H1 (cell line): ENCODE results near the gene SHANK2. TPM values are rescaled to one million over a fixed set of nuclear protein-coding genes. Genes with fewer than 3 reads are reported as not detected.

ENCODE experiments used
- CTCF ChIA-PET: fragments of 300-600 bp; sonication (Branson Sonifier 250); formaldehyde crosslinking; loops from one replicate; lab custom pipeline; 2021; ENCODE audit not compliant: partially characterized antibody; lab: Charles Lee
- POLR2A ChIA-PET: fragments of 300-600 bp; sonication (Branson Sonifier 250); formaldehyde crosslinking; loops from one replicate; lab custom pipeline; 2021; ENCODE audit warnings: inconsistent platforms; ENCODE audit not compliant: partially characterized antibody; lab: Charles Lee
- DNase-seq, 2 experiments: peaks; one replicate each; pipeline versions ENCODE4 v3.0.0 to v3.0.0-alpha.2; 2010 to 2022; ENCODE audit warnings: low spot score in 2 of 2, low read depth in 1 of 2, mixed read lengths in 1 of 2
- FAIRE-seq: peaks from 2 replicates; lab custom pipeline; 2011; peaks lifted over from hg19 to GRCh38; lab: Jason Lieb, UNC
- H2AFZ ChIP-seq: 2 replicates; pipeline ENCODE4 v1.8.1; 2012; ENCODE audit warnings: low read length, inconsistent platforms
- H2AK5ac ChIP-seq: 2 replicates; pipeline ENCODE4 v1.6.1; 2013; ENCODE audit warnings: low read depth, low read length
- H2BK120ac ChIP-seq: replicated peaks from 2 replicates; pipeline ENCODE3; 2013; ENCODE audit warnings: low read depth, low read length, inconsistent platforms
- H2BK12ac ChIP-seq: 2 replicates; pipeline ENCODE4 v1.6.1; 2013; ENCODE audit warnings: low read depth, low read length
- H2BK15ac ChIP-seq: 2 replicates; pipeline ENCODE4 v1.6.1; 2013; ENCODE audit warnings: low read length
- H2BK20ac ChIP-seq: 2 replicates; pipeline ENCODE4 v1.6.1; 2013; ENCODE audit warnings: low read length
- H2BK5ac ChIP-seq: 2 replicates; pipeline ENCODE4 v1.6.1; 2013; ENCODE audit warnings: low read depth, low read length
- H3K14ac ChIP-seq: 2 replicates; pipeline ENCODE4 v1.6.1; 2013; ENCODE audit warnings: inconsistent platforms; ENCODE audit not compliant: insufficient read length
- H3K18ac ChIP-seq: 2 replicates; pipeline ENCODE4 v1.6.1; 2013; ENCODE audit warnings: low read length; ENCODE audit errors: extremely low read depth
- H3K23ac ChIP-seq: 2 replicates; pipeline ENCODE4 v1.6.1; 2013; ENCODE audit warnings: inconsistent platforms; ENCODE audit not compliant: insufficient read length
- H3K23me2 ChIP-seq: 2 replicates; pipeline ENCODE4 v1.6.1; 2013; ENCODE audit warnings: low read depth, low read length
- H3K27ac ChIP-seq: 2 replicates; pipeline ENCODE4 v1.6.1; 2011; ENCODE audit warnings: low read depth, low read length, inconsistent platforms
- H3K27me3 ChIP-seq, 4 experiments: replicated peaks in 1 of 4; 1 replicate in 1 of 4; 2 replicates in 3 of 4; pipeline versions ENCODE4 v1.6.1 to v1.8.1; 2011 to 2013; ENCODE audit warnings: low read length in 3 of 4, mild to moderate bottlenecking in 3 of 4, inconsistent platforms in 2 of 4, mixed read lengths in 2 of 4, moderate library complexity in 1 of 4; ENCODE audit not compliant: control insufficient read depth in 3 of 4, insufficient read depth in 3 of 4; ENCODE audit errors: extremely low read depth in 1 of 4
- H3K36me3 ChIP-seq, 4 experiments: 2 replicates each; pipeline versions ENCODE4 v1.6.1 to v1.8.1; 2011 to 2013; ENCODE audit warnings: mild to moderate bottlenecking in 4 of 4, low read length in 3 of 4, moderate library complexity in 2 of 4, control low read depth in 1 of 4, inconsistent platforms in 1 of 4; ENCODE audit not compliant: insufficient read depth in 4 of 4, control insufficient read depth in 2 of 4
- H3K4ac ChIP-seq: replicated peaks from 2 replicates; pipeline ENCODE3; 2013; ENCODE audit warnings: low read length, low read depth, mixed read lengths, inconsistent platforms; ENCODE audit not compliant: insufficient read length
- H3K4me1 ChIP-seq, 4 experiments: replicated peaks in 1 of 4; 1 replicate in 1 of 4; 2 replicates in 3 of 4; pipeline versions ENCODE4 v1.6.1 to v1.8.1; 2011 to 2013; ENCODE audit warnings: low read length in 3 of 4, inconsistent platforms in 2 of 4, mixed read lengths in 1 of 4; ENCODE audit not compliant: insufficient read depth in 4 of 4, control insufficient read depth in 3 of 4
- H3K4me2 ChIP-seq, 2 experiments: 2 replicates each; pipeline versions ENCODE4 v1.6.1 to v1.8.1; 2011 to 2013; ENCODE audit warnings: low read depth in 2 of 2, low read length in 2 of 2, control low read depth in 1 of 2, inconsistent platforms in 1 of 2, mild to moderate bottlenecking in 1 of 2; ENCODE audit not compliant: insufficient read depth in 1 of 2
- H3K4me3 ChIP-seq, 4 experiments: fragments of 200-600, 300-600 bp in 1 of 4; sonication (generic), shearing (Covaris generic), sonication (Bioruptor Twin) in 1 of 4; 2 replicates each; pipeline versions ENCODE4 v1.5.1 to v1.8.1; 2011 to 2016; ENCODE audit warnings: low read length in 4 of 4, low read depth in 3 of 4, control low read depth in 2 of 4, inconsistent platforms in 2 of 4, mild to moderate bottlenecking in 2 of 4, mixed read lengths in 1 of 4, moderate library complexity in 1 of 4; ENCODE audit not compliant: insufficient read depth in 2 of 4; ENCODE audit errors: extremely low read depth in 1 of 4
- H3K56ac ChIP-seq: replicated peaks from 2 replicates; pipeline ENCODE3; 2013; ENCODE audit warnings: low read depth, mild to moderate bottlenecking, mixed read lengths, low read length, inconsistent platforms; ENCODE audit not compliant: insufficient read length
- H3K79me1 ChIP-seq: 2 replicates; pipeline ENCODE4 v1.6.1; 2013; ENCODE audit warnings: low read depth, low read length, control low read depth
- H3K79me2 ChIP-seq, 2 experiments: 2 replicates each; pipeline versions ENCODE4 v1.6.1 to v1.8.1; 2012 to 2013; ENCODE audit warnings: low read length in 2 of 2, mild to moderate bottlenecking in 2 of 2, inconsistent platforms in 1 of 2; ENCODE audit not compliant: insufficient read depth in 2 of 2, control insufficient read depth in 1 of 2
- H3K9ac ChIP-seq, 4 experiments: replicated peaks in 1 of 4; 1 replicate in 1 of 4; 2 replicates in 3 of 4; pipeline versions ENCODE4 v1.6.1 to v1.8.1; 2011 to 2013; ENCODE audit warnings: low read depth in 3 of 4, low read length in 3 of 4, control low read depth in 2 of 4, mild to moderate bottlenecking in 2 of 4, moderate library complexity in 2 of 4, inconsistent platforms in 1 of 4; ENCODE audit errors: extremely low read depth in 1 of 4
- H3K9me3 ChIP-seq, 2 experiments: 2 replicates each; pipeline versions ENCODE4 v1.6.1 to v1.8.1; 2012 to 2013; ENCODE audit warnings: mild to moderate bottlenecking in 2 of 2, moderate library complexity in 2 of 2, control low read depth in 1 of 2, inconsistent platforms in 1 of 2, low read depth in 1 of 2, low read length in 1 of 2, mixed read lengths in 1 of 2; ENCODE audit not compliant: insufficient read depth in 2 of 2
- H4K20me1 ChIP-seq, 2 experiments: replicated peaks in 1 of 2; 2 replicates each; pipeline versions ENCODE3 to v1.8.1; 2011 to 2013; ENCODE audit warnings: inconsistent platforms in 2 of 2, low read length in 2 of 2, mild to moderate bottlenecking in 1 of 2; ENCODE audit not compliant: insufficient read depth in 2 of 2, control insufficient read depth in 1 of 2
- H4K5ac ChIP-seq: 2 replicates; pipeline ENCODE4 v1.6.1; 2013; ENCODE audit warnings: low read length, low read depth, mixed read lengths, inconsistent platforms; ENCODE audit not compliant: insufficient read length
- H4K8ac ChIP-seq: 2 replicates; pipeline ENCODE4 v1.8.0; 2013; ENCODE audit warnings: mild to moderate bottlenecking, moderate library complexity, low read length, inconsistent platforms; ENCODE audit not compliant: insufficient read depth; ENCODE audit errors: extremely low read depth
- H4K91ac ChIP-seq: replicated peaks from 2 replicates; pipeline ENCODE3; 2013; ENCODE audit warnings: low read length, mixed read lengths, inconsistent platforms; ENCODE audit not compliant: insufficient read length
- CHD2 ChIP-seq: IDR thresholded peaks from 2 replicates; pipeline ENCODE4 v1.6.1; 2012; ENCODE audit warnings: low read length, improper control_type of control experiment
- CTCF ChIP-seq, 3 experiments: IDR thresholded peaks; 1 replicate in 2 of 3; 2 replicates in 1 of 3; pipeline versions ENCODE4 v1.5.1 to v1.6.1; 2011; ENCODE audit warnings: low read length in 3 of 3, mild to moderate bottlenecking in 3 of 3, inconsistent platforms in 2 of 3, low read depth in 1 of 3, moderate library complexity in 1 of 3; ENCODE audit not compliant: insufficient read depth in 1 of 3; ENCODE audit errors: control extremely low read depth in 1 of 3
- E2F6 ChIP-seq: IDR thresholded peaks from 2 replicates; pipeline ENCODE4 v1.6.1; 2012; ENCODE audit warnings: inconsistent platforms
- FOSL1 ChIP-seq: IDR thresholded peaks from 2 replicates; pipeline ENCODE4 v1.6.1; 2011; ENCODE audit warnings: mild to moderate bottlenecking, low read depth, low read length, moderate library complexity; ENCODE audit not compliant: insufficient read depth
- POLR2A ChIP-seq, 2 experiments: IDR thresholded peaks; 1 replicate in 1 of 2; 2 replicates in 1 of 2; pipeline ENCODE4 v1.6.1; 2011; ENCODE audit warnings: low read depth in 2 of 2, low read length in 2 of 2, mild to moderate bottlenecking in 2 of 2; ENCODE audit errors: control extremely low read depth in 1 of 2
- RXRA ChIP-seq: IDR thresholded peaks from 2 replicates; pipeline ENCODE4 v1.6.1; 2011; ENCODE audit warnings: low read depth, mild to moderate bottlenecking, low read length, moderate library complexity; ENCODE audit not compliant: insufficient read depth
- SIN3A ChIP-seq, 2 experiments: IDR thresholded peaks in 1 of 2; conservative IDR thresholded peaks in 1 of 2; 2 replicates each; pipeline ENCODE4 v1.6.1; 2011 to 2012; ENCODE audit warnings: low read length in 2 of 2, improper control_type of control experiment in 1 of 2, low read depth in 1 of 2, mild to moderate bottlenecking in 1 of 2
- SIRT6 ChIP-seq: IDR thresholded peaks from one replicate; pipeline ENCODE4 v1.7.1; 2012; ENCODE audit warnings: low read length, inconsistent platforms
- SP1 ChIP-seq: IDR thresholded peaks from 2 replicates; pipeline ENCODE4 v1.6.1; 2011; ENCODE audit warnings: low read depth, low read length
- TAF7 ChIP-seq: optimal IDR thresholded peaks from 2 replicates; pipeline ENCODE3; 2011; ENCODE audit warnings: low read depth, mild to moderate bottlenecking, inconsistent platforms, low read length, moderate library complexity, borderline replicate concordance
- WGBS, 2 experiments: shearing (Covaris generic) in 1 of 2; methylation state at CpG; one replicate each; pipeline versions ENCODE4 v1.1.6 to v1.1.7; 2013 to 2015; ENCODE audit warnings: low lambda C conversion rate in 2 of 2, mixed read lengths in 2 of 2, inconsistent platforms in 1 of 2, low coverage in 1 of 2, missing lambda C conversion rate in 1 of 2; ENCODE audit not compliant: insufficient replicate concordance in 2 of 2, insufficient coverage in 1 of 2, insufficient read length in 1 of 2; ENCODE audit errors: extremely low coverage in 1 of 2, missing lambda C conversion rate in 1 of 2; 5-methylcytosine and 5-hydroxymethylcytosine counted together
- polyA plus RNA-seq, 7 experiments: library from polyadenylated mRNA; depleted of rRNA in 3 of 7; stranded (reverse) in 5 of 7; unstranded in 2 of 7; fragments of >200 nt in 5 of 7; fragments of 200-250 nt in 2 of 7; gene quantifications; 1 replicate in 5 of 7; 2 replicates in 1 of 7; 4 replicates in 1 of 7; pipeline versions ENCODE4 v1.2.1 to v1.2.3, GENCODE V29; 2011 to 2013; ENCODE audit warnings: missing spikeins in 2 of 7, mixed read lengths in 2 of 7
- total RNA-seq: library from RNA; stranded (reverse); fragmentation: NEBNext Ultra II Directional; extraction: Animal tissue kit (Norgen Biotek cat#: 25700); gene quantifications from 2 replicates; pipeline ENCODE4 v1.2.1, GENCODE V29; 2021

The SHANK2 gene
- total and polyA plus RNA-seq, 2 of the 8 experiments (the other 6 are each of a cell fraction or from before 2014, with no cell fraction given), result 10.1 to 54.2 TPM

DNA sequence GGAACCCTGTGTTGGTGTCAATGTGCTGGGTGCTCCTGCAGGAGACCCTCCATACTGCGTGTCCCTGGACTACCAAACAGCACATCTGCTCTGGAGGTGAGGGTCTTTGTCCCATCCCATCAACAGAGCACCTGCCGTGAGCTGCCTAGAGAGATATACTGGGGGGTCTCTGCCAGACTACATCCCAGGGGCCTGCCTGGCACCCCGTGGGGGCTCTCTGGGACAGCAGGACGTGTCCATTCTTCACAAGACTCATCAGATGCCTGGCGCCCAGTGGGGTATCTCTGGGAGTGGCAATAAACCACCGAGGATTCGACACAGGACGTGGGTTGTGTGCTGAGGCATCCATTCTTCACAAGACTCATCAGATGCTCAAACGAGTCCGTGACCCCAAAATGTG lies 42.7 kb downstream of the SHANK2 start:
- DNase-seq, result no peak
- H4K20me1 ChIP-seq, result peaks cover 6 to 18% of the 10 kb centered on the region in 2 experiments
- H2BK20ac ChIP-seq, result no peak overlapping the region
- H3K9me3 ChIP-seq, result peaks cover 0 to 3% of the 10 kb centered on the region in 2 experiments; a peak in 1 of 4 replicates
- CTCF ChIA-PET, result interaction anchor here (0.9 to 1.0 kb wide), 2 partner anchors 14 to 44 kb away, joined by 3 to 4 read pairs; no protein-coding TSS in a partner anchor
- peaks cover 0 to 5% (median 0%) of the 10 kb centered on the region in 4 experiments; a peak in 1 of 8 replicates for H3K36me3 ChIP-seq
- no peak overlapping the region for H2AK5ac ChIP-seq
- H3K79me2 ChIP-seq, result peaks cover 0 to 57% of the 10 kb centered on the region in 2 experiments; a peak in 3 of 4 replicates
- no peak overlapping the region for H3K18ac ChIP-seq
- POLR2A ChIA-PET, result no interaction called here
- WGBS, 2 experiments, result 91% methylated on average over 10 of the region's 10 CpGs; no CpG with 5 or more reads in 1 of the 2 experiments
- H4K5ac ChIP-seq, result no peak overlapping the region
- H3K4ac ChIP-seq, result no peak overlapping the region
- H3K9ac ChIP-seq, result no peak overlapping the region
- H4K8ac ChIP-seq, result no peak overlapping the region
- no peak for FAIRE-seq
- H3K79me1 ChIP-seq, result peaks cover 10% of the 10 kb centered on the region
- H3K23ac ChIP-seq, result no peak overlapping the region
- H4K91ac ChIP-seq, result no peak overlapping the region
- no peaks in the 10 kb centered on the region for H3K27me3 ChIP-seq
- H3K23me2 ChIP-seq, result no peaks in the 10 kb centered on the region
- H2AFZ ChIP-seq, result no peak overlapping the region
- no peak overlapping the region for H3K4me3 ChIP-seq
- H3K56ac ChIP-seq, result no peak overlapping the region
- H3K4me2 ChIP-seq, result no peak overlapping the region
- H2BK120ac ChIP-seq, result no peak overlapping the region
- H2BK15ac ChIP-seq, result no peak overlapping the region
- no peak overlapping the region for H3K14ac ChIP-seq
- H2BK5ac ChIP-seq, result no peak overlapping the region
- no peak for TF ChIP-seq POLR2A (IDR thresholded peaks at IDR 0.05; ENCODE audit: control extremely low read depth in 1 of 2, low read depth in 2 of 2, low read length in 2 of 2)
- no peak for TF ChIP-seq SIRT6
- TF ChIP-seq RXRA, result no peak
- no peak for TF ChIP-seq TAF7
- TF ChIP-seq CTCF (IDR thresholded peaks at IDR 0.05; ENCODE audit: control extremely low read depth in 1 of 3, insufficient read depth in 1 of 3, low read depth in 1 of 3, low read length in 3 of 3), result no peak
- TF ChIP-seq E2F6, result no peak
- TF ChIP-seq SIN3A (conservative IDR thresholded peaks at IDR 0.05 in 1 of 2, IDR thresholded peaks at IDR 0.05 in 1 of 2; ENCODE audit: low read depth in 1 of 2, low read length in 2 of 2), result no peak
- TF ChIP-seq SP1, result no peak
- no peak for TF ChIP-seq FOSL1
- TF ChIP-seq CHD2, result no peak
- no peak overlapping the region for H3K27ac ChIP-seq
- H3K4me1 ChIP-seq, result peaks cover 0 to 17% (median 7%) of the 10 kb centered on the region in 4 experiments; a peak in 5 of 7 replicates
- no peak overlapping the region for H2BK12ac ChIP-seq
